Activated CD8-positive, alpha-beta memory T cell treated with anti-CD3 and anti-CD28 coated beads, Interleukin-2, amount 50 U/mL, for 24 hours (primary cell): ENCODE data around the gene MAML3.

Experiments
- DNase-seq: peaks from one replicate; pipeline ENCODE4 v3.0.0-alpha.2; 2020; ENCODE audit errors: extremely low read depth

MAML3 gene

DNA sequence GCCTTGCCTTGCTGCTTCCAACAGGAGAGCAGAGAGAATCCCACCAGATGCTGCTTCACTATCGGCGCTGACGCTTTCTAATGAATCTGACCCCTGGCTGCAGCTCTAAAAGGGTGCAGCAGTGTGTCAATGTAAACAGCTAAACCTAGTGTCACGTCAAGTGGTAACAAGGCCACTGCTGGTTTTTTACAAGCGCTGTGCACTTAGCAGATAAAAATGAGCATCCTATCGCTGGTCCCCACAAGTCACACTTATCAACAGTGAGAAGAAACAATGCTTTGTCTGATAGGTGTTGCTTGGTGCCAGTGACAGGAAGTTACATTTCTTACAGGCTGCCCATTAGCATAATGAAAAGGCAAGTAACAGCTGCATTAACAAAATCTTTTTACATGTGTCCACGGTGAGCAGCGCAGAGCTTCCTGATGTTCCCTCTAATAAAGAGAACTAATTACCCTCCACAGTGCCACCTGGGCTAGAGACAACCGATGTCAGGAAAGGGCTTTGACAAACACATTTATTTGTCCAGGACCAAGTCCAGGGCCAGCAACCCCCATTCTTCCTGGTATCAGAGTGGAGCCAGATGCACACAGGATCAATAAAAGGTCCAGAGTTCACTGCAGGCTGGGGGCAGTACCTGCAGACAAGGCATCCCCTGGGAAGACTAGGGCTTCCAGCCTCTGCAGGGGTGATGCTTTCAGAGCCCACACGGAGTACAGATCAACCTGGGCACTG lies 312.4 kb downstream of the MAML3 start:
- no peak for DNase-seq

DNA sequence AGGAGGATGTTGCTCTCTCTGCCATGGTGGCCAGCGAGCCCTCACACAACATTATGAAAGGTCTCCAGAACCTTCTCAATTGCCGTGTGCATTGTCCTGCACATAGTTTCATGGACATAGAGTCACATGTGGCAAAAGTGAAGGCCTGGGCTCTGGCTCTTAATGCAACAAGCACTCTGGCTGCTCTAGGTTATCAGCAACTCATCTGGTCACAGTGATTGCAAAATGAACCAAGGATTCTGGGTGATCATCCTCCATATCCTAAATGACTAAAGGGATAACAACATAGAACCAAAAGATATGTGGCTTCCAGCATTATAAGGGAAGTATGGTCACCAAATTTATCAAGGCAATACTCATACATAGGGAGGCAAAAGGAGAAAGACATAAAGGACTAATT lies 313.2 kb downstream of the MAML3 start:
- no peak for DNase-seq

DNA sequence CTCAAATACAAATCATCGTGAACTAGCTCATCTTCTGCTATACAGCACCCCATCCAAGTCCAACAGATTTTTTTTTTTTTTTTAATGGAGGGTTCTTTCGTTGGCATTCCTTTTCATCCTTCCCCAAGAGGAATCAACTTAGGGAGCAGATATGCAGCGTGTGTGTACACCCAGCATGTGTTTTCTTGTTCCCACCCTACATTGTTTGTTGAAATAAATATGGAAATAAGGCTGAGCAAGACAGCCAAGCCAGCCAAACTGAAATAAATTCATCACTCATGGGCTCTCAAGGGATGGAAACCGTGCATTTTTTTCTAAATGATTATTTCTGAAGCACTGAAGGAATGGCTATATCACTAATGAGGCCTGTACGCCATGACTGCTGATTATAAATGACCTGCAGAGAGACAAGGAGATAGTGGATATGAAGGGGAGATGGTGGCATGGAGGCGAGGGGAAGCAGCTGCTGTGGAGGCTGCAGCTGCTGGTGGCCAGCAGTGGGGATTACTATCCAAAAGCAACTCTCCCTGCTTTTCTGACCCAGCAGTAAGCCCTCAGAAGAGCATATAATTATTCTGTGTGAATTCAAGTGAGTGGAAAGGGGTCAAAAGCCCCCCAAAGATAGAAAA lies 314.5 kb downstream of the MAML3 start:
- DNase-seq: no peak

DNA sequence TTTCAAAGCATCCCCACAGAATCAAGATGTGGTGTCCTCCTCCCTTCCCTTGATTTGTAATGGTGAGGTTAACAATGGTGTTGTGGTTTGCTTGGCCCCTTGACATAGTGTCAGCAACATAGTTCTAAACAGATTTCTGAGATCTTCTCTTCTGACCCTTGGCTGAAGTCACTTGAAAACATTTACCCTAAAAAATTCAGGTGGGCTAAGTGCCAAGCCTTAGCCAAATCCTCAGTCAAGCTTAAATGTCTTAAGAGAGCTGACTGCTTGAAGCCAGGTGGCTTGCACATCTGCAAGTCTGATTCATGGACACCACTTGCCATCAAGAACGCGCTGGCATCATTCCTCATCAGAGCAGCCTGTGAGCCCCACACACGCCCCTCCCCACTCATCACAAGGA lies 315.2 kb downstream of the MAML3 start:
- DNase-seq: no peak

DNA sequence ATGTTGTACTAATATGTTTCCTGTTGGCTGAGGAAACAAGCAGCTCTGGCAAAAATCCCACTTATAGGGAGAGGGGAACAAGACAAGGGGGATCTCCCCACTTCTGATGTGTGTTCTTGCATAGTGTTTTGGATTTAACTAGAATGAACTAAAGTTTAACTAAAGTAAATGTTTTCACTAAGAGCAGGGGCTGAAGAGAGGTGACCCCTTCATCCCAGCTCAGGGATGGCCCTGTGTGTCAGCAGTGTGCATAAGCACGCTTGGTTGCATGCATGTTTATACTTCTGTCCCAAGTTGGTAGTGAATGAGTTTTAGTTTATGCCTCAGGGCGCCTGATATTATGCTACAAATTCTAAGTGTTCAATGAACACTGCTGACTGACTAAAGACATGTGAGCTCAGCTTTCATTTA lies 319.0 kb downstream of the MAML3 start:
- no peak for DNase-seq

DNA sequence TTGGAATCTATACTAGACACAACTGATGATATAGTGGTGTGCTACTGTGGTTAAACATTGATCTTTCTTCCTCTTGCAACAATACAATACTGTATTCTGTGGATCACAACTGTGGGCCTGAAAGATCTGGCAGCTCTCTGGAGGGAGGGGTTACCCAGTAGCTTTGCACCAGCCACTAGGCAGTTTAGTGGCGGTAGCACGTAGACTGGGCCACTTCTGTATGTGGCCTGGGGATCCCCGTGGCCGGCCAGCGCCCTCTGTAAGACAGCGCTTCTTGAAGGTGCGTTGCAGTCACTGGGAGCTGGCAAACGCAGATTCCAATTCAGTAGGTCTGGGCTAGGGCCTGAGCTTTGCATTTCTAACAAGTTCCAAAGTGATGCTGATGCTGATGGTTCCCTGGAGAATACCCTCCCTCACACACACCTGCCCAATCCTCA lies 319.7 kb downstream of the MAML3 start:
- no peak for DNase-seq

DNA sequence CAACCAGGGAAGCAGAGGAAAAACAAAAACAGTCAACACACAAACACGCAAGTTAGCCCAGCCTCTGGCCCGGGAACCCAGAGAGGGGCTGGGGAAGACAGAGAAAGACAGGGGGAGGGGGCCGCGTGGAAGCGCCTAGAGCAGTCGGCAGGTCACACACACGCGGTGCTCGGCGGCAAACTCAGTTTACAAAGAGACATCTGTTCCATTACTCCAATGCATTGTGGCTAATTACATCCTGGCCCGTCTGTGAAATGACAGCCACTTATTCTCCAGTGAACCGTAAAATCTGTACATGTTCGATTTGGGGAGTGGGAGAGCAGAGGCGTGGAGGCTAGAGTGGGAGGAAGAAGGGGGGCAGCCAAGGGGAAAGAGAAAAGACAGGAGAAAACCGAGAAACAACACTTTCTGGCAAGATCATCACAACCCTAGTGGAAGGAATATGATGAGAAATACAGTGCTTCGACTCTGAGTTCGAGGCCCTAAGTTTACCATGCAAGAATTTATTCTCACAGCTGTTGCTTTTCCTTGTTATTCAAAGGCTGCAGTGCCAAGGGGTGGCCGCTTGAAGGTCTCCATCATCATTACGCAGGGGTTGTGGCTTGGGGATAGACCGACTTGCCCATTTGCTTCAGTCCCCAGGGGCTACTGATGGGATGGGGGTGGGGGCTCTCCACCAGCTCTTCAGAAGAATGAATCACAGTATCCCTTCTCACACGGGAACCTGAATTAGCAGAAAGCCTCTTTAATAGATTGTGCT lies 320.7 kb downstream of the MAML3 start:
- DNase-seq: no peak

DNA sequence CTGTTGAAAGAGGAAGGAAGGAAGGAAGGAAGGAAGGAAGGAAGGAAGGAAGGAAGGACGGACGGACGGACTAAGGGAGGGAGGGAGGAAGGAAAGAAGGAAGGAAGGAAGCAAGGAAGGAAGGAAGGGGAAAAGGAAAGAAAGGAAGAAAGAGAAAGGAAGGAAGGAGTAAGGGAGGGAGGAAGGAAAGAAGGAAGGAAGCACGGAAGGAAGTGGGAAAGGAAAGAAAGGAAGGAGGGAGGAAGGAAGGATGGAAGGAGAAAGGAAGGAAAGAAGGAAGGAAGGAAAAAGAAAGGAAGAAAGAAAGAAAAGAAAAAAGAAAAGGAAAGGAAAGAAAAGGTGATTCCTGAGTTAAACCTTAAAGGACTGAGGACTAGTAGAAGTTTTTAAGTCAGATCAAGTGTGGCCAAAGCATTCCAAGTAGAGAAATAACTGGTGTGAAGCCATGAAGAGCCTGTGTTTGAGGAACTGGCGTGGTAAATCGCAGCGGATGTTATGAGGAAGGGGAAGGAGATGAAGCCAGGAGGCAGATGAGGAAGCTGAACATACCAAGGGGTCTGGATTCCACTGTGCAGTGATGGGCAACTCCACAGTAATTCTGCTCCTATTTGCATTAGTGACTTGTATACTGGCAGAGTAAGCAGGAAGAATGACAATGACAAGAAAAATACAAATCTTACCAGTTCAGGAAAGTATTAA lies 324.9 kb downstream of the MAML3 start:
- DNase-seq: no peak

DNA sequence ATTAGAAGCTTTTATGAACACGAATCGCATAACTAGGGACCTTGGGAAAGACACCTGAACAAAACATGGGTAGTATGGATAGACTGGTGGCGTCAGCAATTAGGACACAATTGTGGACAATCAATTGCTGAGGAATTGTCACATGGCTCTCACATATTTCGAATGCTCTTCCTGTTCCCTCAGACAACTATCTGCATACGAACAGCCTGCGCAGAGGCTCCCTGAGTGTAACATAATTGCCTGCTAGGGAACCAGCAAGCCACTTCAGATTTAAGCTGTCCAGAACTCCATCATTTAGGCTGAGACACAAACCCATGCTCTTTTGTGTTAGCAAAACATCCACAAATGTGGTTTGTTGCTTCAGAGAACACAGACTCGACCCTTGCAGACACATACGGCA lies 327.6 kb downstream of the MAML3 start:
- DNase-seq: no peak

DNA sequence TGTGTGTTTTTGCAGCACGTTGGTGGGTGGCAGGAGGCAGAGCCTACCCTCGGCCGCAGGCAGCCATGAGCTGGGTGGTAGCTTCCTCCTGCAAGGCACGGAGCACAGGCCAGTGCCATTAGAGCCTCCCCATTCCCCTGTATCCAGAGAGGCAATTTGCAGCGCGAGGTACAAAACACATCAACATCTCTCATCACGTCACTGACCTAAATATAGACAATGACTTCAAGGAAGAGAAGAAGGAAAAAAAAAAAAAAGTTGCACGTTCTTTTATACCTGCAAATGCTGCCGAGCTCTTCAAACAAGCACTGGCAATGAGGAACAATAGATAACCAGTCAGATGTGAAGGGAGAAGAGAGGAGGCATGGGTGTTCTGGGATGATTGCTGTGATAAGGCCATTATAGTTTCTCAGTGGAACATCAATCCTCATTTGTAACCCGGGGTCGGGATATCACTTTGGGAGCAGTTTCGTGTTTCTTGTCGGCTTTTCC lies 328.4 kb downstream of the MAML3 start:
- no peak for DNase-seq

DNA sequence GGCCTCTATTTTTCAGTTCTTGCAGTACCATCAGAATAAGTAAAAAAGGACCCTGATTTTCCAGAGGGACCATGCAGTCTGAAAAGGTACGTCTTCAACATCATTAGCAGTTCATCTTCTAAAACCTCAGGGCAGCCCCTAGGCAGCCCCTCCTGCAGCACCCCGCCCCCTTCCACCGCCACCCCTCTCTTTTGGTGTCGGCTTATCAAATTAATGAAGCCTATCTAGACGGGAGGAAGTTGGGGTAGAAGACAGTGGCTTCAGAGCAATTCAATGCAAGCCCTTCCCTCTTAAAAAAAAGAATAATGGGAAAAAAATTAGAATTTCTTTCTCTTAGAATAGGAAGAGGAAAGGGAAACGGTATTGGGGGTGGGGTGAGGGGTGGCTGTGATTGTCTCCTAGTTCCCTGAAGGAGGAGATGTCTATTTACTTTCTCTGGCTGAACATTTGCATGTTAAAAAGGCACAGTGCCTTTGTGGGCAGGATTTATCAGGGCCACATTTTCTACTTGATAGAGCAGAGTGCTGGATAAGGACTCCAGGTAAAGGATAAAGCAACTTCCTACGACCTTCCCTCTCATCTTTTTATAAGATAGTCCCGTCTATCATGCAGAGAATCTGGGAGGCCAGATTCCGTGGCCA lies 329.0 kb downstream of the MAML3 start:
- no peak for DNase-seq

DNA sequence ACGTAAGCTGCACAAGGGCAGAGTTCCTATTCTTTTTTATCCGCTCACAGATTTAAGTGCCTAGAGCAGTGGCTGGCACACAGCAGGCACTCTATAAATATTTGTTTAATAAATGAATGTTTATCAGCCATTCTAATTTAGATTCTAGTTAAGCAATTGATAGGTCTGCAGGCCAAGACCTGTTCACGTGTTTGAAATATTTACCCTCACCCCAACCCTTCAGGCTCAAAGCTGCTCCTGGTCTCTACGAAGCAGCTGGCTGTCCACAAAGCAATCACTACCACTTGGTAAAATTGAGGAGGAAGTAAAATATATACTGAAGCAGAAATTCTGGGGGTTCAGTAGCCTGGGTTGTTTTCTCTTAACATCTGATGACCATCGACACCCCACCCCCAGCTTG lies 330.2 kb downstream of the MAML3 start:
- no peak for DNase-seq

DNA sequence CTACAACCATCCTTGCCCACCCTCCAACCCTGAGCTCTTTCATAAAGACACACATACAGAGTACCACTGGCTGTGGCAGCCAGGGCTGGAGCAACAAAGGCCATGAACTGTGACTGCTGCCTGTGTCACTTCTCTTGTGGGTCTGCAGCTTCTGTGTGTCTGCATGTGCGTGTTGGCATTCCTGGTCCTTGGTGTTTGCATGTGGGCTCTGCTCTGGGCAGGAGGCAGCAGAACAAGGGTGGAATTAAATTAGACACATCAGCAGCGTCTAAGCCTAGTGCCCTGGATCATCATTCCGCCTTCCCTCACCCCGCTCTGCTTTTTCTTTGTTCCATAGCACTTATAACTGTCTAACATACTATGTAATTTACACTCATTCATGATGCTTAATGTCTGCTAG lies 330.6 kb downstream of the MAML3 start:
- no peak for DNase-seq

DNA sequence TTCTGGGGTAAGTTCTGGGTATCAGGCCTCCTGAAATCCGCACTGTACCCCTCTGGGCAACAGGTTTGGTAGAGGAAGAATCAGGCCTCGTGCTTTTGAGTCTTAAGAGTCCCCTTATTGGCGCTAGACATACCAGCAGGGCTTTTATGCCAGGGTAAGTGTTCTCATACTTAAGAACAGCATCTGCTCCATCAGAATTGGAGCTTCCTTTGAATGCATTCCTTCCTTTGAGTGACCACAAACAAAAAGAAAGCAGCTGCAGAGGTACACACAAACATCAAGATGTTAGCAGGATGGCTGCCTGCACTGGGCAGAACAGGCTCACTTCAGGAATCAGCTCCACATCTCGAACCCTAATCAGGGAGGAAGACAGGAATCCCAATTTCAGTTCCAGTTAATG lies 331.6 kb downstream of the MAML3 start:
- DNase-seq: no peak

DNA sequence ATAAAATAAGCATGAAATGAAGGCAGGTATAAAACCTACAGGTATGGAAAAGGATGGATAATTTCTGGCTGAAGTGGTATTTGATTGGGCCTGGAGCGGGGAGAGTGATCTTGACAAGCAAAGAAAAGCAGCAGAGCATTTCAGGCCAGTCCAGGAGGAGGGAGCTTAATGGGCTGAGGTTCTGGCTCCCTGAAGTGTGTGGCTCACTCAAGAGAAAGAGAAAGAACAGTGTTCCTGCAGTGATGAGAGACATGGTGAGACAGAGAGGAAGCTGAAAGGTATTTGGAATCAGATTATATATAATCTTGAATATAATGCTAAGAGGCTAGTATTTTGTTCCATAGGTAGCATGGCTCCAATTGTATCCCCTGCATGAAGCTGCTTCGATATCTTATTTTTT lies 334.9 kb downstream of the MAML3 start:
- no peak for DNase-seq

DNA sequence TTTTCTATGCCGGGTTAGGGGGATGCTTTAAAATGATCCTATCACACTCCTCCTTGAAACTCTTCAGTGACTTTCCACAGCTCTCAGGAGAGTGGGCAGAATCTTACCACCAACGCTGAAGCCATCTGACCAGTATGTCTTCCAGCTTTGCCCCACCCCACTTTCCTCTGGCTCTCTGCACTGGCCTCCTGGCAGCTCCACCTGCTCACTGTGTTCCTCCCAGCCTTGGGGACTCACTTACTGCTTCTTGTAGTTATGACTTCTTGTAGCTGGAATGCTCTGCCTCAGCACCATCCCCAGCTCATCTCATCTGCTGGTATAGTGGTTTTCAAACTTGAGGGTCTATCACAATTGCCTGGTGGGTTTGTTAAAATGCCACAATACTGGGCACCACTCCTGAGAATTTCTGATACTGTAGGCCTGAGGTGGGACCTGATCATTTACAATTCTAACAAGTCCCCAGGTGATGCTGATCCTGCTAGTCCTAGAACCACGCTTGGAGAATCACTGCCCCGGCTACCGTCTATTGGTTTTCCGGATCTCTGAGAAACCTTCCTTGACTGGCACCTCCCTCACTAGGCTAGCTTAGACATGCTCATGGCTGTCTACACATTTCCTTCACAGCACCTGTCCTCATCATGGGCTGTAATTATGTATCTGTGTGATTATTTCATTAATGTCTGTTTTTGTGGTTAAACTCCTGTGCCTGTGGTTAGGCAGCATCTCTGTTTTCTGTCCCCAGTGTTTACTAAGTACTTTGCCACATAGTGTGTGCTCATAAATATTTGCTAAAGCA lies 336.1 kb downstream of the MAML3 start:
- DNase-seq: no peak

DNA sequence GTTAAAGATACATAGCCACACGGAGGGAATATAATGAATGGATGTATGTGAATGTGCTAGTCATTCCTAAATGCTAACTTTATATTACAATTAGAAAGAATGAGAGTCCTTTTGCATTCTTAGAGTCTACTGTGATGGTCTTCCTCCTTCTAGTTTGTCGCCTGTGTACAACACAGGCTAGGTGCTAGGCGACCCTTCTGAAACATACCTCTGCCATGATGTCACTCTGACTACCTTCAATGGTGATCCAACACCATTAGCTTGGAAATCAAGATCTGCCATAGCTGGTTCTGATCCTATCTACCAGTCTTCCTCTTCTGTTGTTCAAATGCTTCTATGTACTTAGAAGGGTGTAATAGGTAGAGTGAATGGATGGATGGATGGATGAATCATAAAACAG lies 337.1 kb downstream of the MAML3 start:
- DNase-seq: no peak

DNA sequence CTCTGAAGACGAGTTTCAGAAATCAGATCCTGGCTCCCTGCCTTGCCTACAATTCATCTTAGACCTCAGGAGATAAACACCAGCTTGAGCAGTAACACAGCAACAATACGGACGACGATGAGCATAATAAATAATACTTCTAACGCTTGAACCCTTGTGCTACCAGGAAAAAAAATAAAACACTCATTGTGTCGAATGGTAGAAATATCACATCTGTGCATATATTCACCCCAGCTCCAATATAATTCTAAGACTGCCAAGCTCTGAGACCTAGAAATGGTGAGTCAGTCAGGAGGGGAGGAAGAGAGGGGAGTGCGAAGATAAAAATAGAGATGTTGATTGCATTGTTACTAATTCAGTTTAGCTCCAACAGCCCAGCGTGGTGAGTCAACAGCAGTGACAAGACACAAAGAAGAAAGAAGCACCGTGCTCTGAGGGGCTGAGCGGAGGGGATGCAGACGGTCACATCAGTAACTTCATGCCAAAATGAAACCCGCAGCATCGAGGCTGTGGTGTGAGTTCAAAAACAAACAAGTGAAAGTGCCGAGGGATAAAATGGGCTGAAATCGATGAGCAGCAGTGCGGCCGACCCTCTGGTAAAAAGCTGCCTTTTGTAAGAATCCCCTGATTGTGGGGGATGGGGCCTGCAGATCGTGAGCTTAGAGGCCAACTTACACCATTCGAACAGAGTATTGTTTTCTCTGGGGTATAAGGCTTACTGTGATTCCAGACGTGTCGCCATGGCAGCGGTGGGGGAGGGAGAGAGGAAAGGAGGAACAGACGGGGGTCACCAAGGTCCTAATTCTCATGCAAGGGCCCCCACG lies 338.0 kb downstream of the MAML3 start:
- no peak for DNase-seq

DNA sequence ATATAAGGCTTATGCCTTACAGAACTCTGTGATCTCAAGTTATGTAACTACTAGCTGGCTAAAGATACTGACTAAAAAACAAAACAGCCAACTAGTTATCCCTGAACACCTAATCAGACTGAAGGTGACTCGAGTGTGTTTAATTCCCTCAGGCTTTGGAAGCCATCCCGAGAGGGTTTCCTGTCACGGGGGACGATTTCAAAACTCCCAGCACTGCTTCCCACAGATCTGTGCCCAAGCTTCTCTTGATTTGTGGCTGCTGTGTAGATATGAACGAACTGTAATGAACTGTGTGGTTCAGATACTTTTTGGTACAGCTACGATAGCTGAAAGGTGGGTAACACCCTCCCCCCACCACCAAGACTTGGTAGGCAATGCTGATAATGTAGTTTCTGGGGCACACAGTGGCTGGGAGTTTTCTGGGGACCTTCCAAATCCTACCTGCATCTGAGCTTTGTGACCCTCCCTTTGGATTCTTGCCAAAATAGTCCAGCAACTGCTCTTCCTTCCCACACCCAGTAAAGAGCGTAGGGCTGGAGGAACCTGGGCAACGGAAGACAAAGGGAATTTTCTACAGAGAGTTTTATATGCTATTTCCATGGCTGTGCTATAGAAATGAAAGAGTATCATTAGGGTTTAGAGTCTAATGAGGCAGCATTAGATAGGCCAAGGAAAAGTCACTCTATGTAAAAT lies 339.5 kb downstream of the MAML3 start:
- no peak for DNase-seq
